MM.1S (cell line): ENCODE results near the gene SEMA3C.

Experiments
- DNase-seq: peaks from one replicate; pipeline ENCODE4 v3.0.0-alpha.2; 2015
- H2AFZ ChIP-seq: fragments of 300-600 bp; sonication (generic); 2 replicates; pipeline ENCODE4 v1.6.0; 2016; ENCODE audit warnings: antibody characterized with exemption, low read length
- H3F3A ChIP-seq: fragments of 300-600 bp; sonication (generic); 2 replicates; pipeline ENCODE4 v1.6.1; 2016; ENCODE audit warnings: mild to moderate bottlenecking, antibody characterized with exemption, low read length, moderate library complexity, mixed read lengths; ENCODE audit not compliant: insufficient read depth
- H3K27ac ChIP-seq: fragments of 300-600 bp; sonication (generic); 2 replicates; pipeline ENCODE4 v1.5.1; 2016; ENCODE audit warnings: mild to moderate bottlenecking, low read length
- H3K27me3 ChIP-seq: fragments of 300-600 bp; sonication (generic); replicated peaks from 2 replicates; pipeline ENCODE4 v1.6.0; 2016; ENCODE audit warnings: low read length; ENCODE audit not compliant: insufficient read depth
- H3K36me3 ChIP-seq: fragments of 300-600 bp; sonication (generic); replicated peaks from 2 replicates; pipeline ENCODE4 v1.6.1; 2016; ENCODE audit warnings: mild to moderate bottlenecking, low read length, mixed read lengths; ENCODE audit not compliant: insufficient read depth
- H3K4me1 ChIP-seq: fragments of 300-600 bp; sonication (generic); 2 replicates; pipeline ENCODE4 v1.6.1; 2016; ENCODE audit warnings: low read length, mixed read lengths
- H3K4me2 ChIP-seq: fragments of 300-600 bp; sonication (generic); 2 replicates; pipeline ENCODE4 v1.6.0; 2016; ENCODE audit warnings: low read depth, low read length
- H3K4me3 ChIP-seq: fragments of 300-600 bp; sonication (generic); 2 replicates; pipeline ENCODE4 v1.5.1; 2016; ENCODE audit warnings: low read length, mixed read lengths
- H3K79me2 ChIP-seq: fragments of 300-600 bp; sonication (generic); 2 replicates; pipeline ENCODE4 v1.6.1; 2016; ENCODE audit warnings: mixed run types, low read length, mixed read lengths
- H3K9ac ChIP-seq: fragments of 300-600 bp; sonication (generic); 2 replicates; pipeline ENCODE4 v1.6.1; 2016; ENCODE audit warnings: low read length, mixed read lengths
- H3K9me2 ChIP-seq: fragments of 300-600 bp; sonication (generic); replicated peaks from 2 replicates; pipeline ENCODE4 v1.6.1; 2016; ENCODE audit warnings: mild to moderate bottlenecking, low read length, mixed read lengths; ENCODE audit not compliant: insufficient read depth
- H3K9me3 ChIP-seq: fragments of 300-600 bp; sonication (generic); replicated peaks from 2 replicates; pipeline ENCODE4 v1.6.1; 2016; ENCODE audit warnings: mild to moderate bottlenecking, low read length, mixed read lengths; ENCODE audit not compliant: insufficient read depth
- H4K20me1 ChIP-seq: fragments of 300-600 bp; sonication (generic); 2 replicates; pipeline ENCODE4 v1.6.1; 2016; ENCODE audit warnings: mild to moderate bottlenecking, low read length, moderate library complexity, mixed read lengths; ENCODE audit not compliant: insufficient read depth
- CTCF ChIP-seq: fragments of 300-600 bp; sonication (generic); IDR thresholded peaks from 2 replicates; pipeline ENCODE4 v1.5.1; 2016; ENCODE audit warnings: antibody characterized with exemption, low read length, mixed read lengths
- EZH2 ChIP-seq: fragments of 300-600 bp; sonication (generic); optimal IDR thresholded peaks from 2 replicates; pipeline ENCODE3; 2017; ENCODE audit warnings: low read depth, mild to moderate bottlenecking, antibody characterized with exemption, low read length, mixed read lengths
- EZH2phosphoT487 ChIP-seq: fragments of 300-600 bp; sonication (generic); IDR thresholded peaks from 2 replicates; pipeline ENCODE4 v1.6.1; 2018; ENCODE audit warnings: antibody characterized with exemption, low read length

The SEMA3C gene

GRCh38 chr7:80772347-80772993 is 146.4 kb downstream of the SEMA3C start:
- Histone ChIP-seq H3F3A (peaks cover 9% of the 10 kb centered on the region), H3K4me2 (peak overlapping the region; percentile 33; the same call in 1 of the 2 replicates), H3K36me3 (no peaks in the 10 kb centered on the region), H3K9me3 (no peaks in the 10 kb centered on the region), H3K4me1 (peaks cover 58% of the 10 kb centered on the region), H3K9ac (no peak overlapping the region), H3K27ac (no peak overlapping the region), H3K4me3 (no peak overlapping the region), H4K20me1 (no peaks in the 10 kb centered on the region), H3K27me3 (no peaks in the 10 kb centered on the region), H3K79me2 (no peaks in the 10 kb centered on the region), H3K9me2 (no peaks in the 10 kb centered on the region), H2AFZ (0 out of 2 replicates have a peak overlapping the region, but pooled peaks have one; percentile 14)
- peak; percentile 30 for DNase-seq
- TF ChIP-seq EZH2 (no peak), CTCF (no peak), EZH2phosphoT487 (no peak)

GRCh38 chr7:80771523-80771922 is 147.3 kb downstream of the SEMA3C start:
- no peaks in the 10 kb centered on the region for H3K79me2 ChIP-seq
- no peak overlapping the region for H3K4me3 ChIP-seq
- H4K20me1 ChIP-seq: no peaks in the 10 kb centered on the region
- no peaks in the 10 kb centered on the region for H3K27me3 ChIP-seq
- H3K9me2 ChIP-seq: no peaks in the 10 kb centered on the region
- DNase-seq: no peak
- peaks cover 9% of the 10 kb centered on the region for H3F3A ChIP-seq
- H3K4me1 ChIP-seq: peaks cover 57% of the 10 kb centered on the region
- no peaks in the 10 kb centered on the region for H3K9me3 ChIP-seq
- TF ChIP-seq EZH2 (no peak), CTCF (no peak), EZH2phosphoT487 (no peak)
- no peak overlapping the region for H3K9ac ChIP-seq
- H2AFZ ChIP-seq: no peak overlapping the region
- H3K36me3 ChIP-seq: no peaks in the 10 kb centered on the region
- peak overlapping the region; percentile 43; the same call in 1 of the 2 replicates for H3K4me2 ChIP-seq
- H3K27ac ChIP-seq: no peak overlapping the region

- Histone ChIP-seq H3K27me3 (no peaks in the 10 kb centered on the region), H3K79me2 (no peaks in the 10 kb centered on the region), H2AFZ (peak overlapping the region; percentile 77), H3K4me3 (no peak overlapping the region), H3K9me2 (no peaks in the 10 kb centered on the region), H3K9me3 (no peaks in the 10 kb centered on the region), H3K4me1 (peaks cover 49% of the 10 kb centered on the region), H3K9ac (no peak overlapping the region), H4K20me1 (no peaks in the 10 kb centered on the region), H3K27ac (peak overlapping the region; percentile 23; the same call in 1 of the 2 replicates), H3K36me3 (no peaks in the 10 kb centered on the region), H3K4me2 (peak overlapping the region; percentile 43; the same call in 1 of the 2 replicates), H3F3A (peaks cover 9% of the 10 kb centered on the region)
- no peak for TF ChIP-seq EZH2
- no peak for TF ChIP-seq CTCF
- TF ChIP-seq EZH2phosphoT487: no peak
- peak; percentile 67 for DNase-seq
Observed at GRCh38 chr7:80770675-80771081, 148.2 kb downstream of the SEMA3C start.
